ENCODE results near the gene TDRD7.

- TF ChIP-seq CTCF (IDR thresholded peaks at IDR 0.05) (no peak), POLR2AphosphoS5 (IDR thresholded peaks at IDR 0.05) (no peak), POLR2A (IDR thresholded peaks at IDR 0.05) (no peak)
Measured at GRCh38 chr9:97536480-97536879, 124.6 kb downstream of the TDRD7 start.

All from breast epithelium (tissue), 3 donors.